GM19324 (cell line): ENCODE measurements around the gene NCBP3.
"Not testable (repeated sequence)": the region's sequence is repeated elsewhere in the genome, so short reads cannot be mapped to it uniquely, and the experiment has no call there.

Experiments used
- ATAC-seq: cut with Tn5 transposase; IDR thresholded peaks from one replicate; pipeline ENCODE4 v1.9.1; 2021; ENCODE audit warnings: mild to moderate bottlenecking, moderate library complexity; ENCODE audit not compliant: unreplicated experiment, low FRiP score

NCBP3 gene

DNA sequence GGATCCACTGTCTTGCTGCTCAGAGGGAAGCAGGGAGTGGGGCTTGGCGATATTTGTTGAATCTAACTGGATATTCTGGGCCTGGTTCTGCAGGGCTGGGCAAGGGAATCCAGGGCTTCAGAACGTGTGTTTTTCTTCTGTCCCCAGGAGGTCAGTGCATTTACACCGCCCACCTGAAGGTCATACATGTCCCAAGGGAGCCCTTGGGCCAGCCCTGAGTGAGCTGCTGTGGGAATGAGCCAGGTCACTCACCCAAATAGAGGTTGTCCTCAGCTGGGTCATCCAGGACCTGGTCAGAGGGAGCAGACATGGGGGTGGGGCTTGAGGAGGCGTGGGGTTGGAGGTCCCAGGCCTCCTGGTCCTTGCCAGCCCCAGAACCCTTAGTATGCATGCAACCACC is 36.2 kb upstream of the NCBP3 start:
- no peak for ATAC-seq

DNA sequence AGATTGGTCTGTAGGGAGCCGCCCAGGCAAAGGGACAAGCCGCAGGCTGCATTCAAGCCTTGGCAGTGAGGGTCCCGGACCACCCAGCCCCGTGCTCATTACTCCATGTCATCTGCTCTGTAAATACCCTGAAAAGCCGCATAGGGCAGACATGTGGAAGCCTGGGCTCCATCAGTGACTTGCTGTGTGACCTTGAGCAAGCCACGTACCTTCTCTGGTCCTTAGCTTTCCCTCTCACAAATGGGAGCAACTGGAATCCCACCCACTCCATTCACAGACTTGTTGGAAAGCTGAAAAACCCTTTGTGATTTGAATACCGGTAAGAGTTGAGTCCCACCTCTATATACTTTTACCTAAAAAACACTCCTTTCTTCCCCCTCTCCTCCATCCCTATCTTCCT is 34.9 kb upstream of the NCBP3 start:
- ATAC-seq: no peak

DNA sequence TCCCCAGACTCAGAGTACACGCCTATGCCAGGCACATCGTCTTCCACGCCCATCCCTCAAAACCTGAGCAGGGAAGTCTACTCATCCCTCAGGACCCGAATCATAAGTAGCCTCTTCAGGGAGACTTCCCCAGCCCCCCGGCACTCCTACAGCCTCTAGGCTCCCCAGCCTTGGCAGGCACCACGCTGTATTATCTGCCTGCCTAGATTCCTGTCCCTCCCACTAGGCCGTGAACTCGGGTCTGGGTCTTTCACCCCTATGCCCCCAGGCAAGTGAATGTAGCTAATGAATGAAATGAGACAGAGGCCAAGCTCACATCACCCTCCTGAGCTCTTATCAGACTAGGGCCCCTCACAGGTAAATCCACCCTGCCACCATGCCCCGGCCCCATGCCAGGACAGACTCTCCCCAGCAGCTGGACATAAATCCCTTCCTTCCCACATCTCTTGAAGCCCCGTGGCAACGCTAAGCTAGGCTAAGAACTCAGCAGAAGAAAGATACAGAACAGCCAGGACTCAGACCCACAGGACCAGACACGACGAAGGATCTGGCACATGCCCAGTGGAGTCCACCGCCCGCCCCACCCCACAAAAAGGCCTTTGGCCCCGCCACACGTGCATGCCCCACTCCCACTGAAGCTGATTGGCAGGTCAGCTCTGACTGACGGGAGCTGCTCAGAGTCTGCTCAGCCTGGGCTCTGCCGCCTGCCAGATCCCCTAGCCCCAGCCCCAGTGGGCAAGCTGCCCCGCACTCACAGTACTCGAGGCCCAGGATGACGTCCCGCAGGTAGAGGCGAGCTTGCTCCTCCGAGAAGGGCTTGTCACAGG is 33.8 kb upstream of the NCBP3 start:
- no peak for ATAC-seq

DNA sequence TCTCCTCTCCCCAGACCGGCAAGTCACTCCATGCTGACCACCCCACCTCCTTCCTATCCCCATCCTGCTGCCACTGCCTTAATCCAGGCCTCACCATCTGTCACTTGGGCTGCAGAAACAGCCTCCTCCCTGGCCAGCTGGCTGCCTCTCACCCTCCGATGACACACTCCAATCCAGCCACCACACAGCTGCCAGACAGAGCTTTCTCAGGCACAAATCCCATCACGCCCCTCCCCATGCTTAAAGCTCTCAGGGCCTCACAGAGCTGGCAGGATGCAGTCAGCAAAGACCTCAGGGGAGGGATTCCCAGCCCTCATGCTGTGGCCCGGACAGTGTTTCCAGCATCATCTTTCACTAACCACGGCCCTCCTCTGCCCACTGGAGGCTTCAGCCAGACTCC is 33.1 kb upstream of the NCBP3 start:
- no peak for ATAC-seq

DNA sequence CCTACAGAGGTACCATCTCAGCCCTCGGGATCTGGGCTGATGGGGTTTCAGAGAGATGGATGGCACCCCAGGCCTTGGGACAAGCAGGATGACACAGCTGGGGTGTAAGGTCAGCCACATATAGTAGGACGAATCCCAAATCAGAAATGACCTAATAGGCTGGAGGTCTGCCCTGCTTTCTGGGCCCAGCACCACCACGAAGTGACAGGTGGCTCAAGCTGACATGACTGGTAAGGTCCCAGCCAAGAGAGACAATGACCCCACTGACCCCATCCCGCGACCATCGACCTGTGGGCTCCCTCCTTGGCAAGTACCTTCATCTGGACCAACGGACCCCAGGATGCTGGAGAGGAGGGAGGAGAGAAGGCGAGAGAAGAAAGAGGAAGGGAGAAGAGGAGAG is 31.2 kb upstream of the NCBP3 start:
- no peak for ATAC-seq

DNA sequence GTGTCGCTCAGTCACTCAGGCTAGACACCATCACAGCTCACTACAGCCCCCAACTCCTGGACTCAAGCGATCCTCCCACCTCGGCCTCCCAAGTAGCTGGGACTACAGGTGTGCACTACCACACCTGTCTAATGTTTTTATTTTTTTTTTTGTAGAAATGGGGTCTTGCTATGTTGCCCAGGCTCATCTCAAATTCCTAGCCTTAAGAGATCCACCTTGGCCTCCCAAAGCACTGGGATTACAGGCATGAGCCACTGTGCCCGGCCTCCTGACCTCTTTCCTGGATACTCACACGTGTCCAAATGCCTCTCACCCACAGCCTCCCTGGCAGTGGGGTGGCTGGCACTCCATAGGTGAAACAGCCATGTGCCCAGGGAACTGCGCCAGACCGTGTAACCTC is 29.3 kb upstream of the NCBP3 start:
- no peak for ATAC-seq

DNA sequence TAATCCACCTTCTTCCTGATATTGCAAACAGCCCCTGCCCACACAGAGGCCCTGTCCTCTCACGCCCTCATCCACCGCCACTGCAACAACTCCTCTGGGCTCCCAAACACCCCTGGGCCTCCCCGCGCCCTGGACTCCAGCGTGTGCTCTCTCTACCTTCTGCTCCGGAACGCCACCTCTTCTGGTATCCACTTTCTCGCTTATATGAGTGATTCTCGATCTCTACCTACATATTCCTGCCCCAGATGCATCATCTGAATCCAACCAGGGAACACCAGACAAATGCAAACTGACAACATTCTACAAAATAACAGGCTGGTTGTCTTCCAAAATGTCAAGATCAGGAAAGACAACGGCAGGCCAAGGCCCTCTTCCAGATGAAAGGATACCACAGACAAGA is 27.8 kb upstream of the NCBP3 start:
- ATAC-seq: no peak

DNA sequence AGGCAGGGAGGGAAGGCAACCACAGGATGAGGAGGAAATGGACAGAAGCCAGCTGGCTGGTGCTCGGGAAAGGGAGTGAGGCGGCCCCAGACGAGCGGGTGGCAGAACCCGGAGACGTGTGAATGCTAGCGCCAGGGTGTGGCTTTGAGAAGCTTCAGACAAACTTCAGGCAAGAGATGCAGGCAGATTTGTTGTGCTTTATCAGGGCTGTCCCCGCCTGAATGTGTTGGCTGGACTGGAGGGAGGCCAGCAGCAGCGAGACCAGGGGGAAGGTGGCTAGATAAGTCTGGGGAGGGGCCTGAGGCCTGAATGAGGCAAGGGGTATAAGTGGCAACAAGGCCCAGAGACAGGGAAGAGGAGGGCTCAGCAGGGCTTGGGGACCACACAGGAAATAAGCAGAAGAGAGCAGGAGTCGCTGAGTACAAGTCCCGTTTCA is 24.8 kb upstream of the NCBP3 start:
- ATAC-seq: no peak

DNA sequence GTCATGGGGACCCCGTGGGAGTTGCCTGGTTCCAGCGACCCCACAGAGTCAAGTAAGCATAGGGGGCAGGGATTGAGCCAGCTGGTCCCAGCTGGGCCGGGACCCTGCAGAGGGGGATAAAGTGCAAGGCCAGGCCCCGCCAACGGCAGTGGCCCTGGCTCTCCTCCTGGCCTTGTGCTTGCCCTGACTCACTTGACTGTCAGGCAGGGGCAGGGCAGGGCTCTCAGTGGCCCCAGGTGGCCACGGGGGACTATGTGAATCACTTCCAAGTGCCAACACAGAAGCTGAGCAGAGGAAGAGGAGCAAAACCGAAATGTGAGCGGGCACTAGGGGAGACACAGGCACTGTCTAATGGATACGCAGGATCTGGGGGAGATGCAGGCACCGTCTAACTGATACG is 21.6 kb upstream of the NCBP3 start:
- no peak for ATAC-seq

DNA sequence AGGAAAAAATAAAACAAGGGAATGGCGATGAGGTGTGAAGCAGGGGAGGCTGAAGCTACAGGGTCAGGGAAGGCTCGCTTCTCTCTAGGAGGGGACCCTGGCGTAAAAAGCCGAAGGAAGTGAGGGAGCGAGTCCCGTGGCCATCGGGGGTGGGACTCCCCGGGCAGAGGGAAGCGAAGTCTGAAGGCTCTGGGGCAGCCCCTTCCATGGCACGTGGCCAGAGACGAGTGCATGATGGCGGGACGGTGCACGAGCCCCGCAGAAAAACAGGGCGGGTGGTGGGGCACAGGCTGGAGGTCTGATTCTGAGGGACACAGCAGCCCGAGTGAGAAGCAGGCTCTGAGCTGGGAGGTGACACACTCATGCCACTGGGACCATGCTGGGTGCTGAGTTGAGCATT is 21.1 kb upstream of the NCBP3 start:
- ATAC-seq: no peak

DNA sequence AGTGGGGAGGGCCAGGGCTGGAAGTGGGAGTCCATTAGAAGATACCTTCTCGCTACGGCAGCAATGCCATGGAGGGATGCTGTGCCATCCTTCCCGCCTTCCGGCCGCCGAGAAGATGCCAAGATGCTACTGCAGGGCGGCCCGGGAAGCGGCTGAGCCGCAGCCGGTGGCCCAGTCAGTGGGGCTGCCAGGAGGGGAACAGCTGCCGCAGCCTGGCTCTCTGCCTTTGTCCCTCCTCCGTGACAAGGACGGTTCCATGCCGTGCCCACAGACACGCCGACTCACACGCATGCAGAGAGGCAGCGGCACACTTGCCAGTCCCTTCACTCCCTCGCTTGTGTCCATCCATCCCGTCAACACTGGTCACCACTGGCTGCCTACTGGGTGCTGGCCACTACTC is 20.2 kb upstream of the NCBP3 start:
- ATAC-seq: no peak

DNA sequence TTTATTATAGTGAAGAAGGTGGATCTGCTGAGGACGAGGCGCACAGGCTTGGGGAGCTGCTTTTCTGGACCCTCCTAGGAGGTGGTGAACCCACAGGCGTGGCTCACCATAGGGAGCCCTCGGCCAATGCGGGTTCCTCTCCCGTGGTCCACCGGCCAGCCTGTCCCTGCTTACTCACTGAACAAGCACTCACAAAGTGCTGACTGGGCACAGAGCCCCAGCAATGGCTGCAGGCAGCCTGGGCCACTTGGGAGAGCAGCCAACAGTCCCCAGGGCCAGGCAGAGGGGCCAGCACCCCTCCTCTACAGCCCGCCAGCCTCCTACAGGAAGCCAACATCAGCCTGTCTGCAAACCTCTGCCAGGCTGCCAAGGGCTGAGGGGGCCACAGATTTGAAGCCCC is 19.1 kb upstream of the NCBP3 start:
- ATAC-seq: no peak

DNA sequence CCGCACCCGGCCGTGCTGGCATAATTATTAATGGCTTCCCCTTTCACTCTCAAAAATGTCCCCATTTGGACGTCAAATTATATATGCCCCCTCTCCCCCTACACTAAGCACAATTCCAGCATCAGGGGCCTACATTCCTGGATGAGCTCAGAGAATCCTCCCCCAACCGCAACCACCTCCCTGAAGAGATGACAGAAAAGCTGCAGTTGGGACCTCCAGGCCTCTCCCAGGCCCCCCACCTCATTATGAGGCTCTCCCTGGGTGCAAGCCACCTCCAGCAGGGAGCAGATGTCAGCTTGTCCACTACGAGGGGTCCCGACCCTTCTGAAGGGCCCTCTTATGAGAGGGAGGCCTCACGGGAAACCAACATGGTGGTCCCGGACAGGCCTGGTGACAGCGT is 18.5 kb upstream of the NCBP3 start:
- ATAC-seq: no peak

DNA sequence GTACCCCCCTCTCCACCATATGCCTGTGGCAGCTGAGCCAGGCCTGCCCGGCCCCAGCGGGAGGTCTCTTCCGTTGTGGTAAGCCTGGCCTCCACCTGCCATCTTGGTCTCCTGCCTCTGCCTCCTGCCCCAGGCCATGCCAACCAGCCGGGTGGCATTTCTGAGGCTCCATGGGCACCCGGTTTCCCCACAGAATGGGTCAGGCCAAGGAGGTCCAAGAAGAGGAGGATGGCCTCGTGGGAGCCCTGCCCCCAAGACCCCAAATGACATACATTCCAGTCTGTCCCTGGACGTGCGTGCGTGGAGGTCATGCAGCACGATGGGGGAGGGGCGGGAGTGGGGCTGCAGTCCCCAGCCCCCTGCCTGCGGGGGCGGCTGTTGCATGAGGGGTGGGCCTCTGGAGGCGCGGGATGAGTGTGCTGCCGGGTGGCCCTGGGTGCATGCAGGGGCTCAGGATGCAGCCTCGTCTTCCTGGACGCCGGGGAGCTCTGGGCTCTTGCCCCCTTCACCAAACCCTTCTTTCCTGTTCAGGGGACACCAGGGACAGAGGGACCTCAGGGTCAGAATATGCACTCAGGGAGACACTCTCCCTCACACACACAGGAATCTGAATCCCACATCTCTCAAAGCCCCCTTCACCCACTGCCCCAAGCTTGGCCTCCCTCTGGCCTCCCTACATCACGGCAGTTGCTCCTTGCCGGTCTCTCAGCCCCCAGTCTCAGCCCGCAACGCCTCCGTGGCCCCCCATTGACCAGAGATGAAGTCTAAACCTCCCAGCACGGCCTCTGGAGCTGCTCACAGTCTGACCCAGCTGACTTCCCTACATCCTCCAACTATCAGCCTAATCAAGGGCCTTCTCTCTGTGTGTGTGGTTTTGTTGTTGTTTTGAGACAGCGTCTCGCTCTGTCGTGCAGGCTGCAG is 16.0 kb upstream of the NCBP3 start:
- ATAC-seq: no peak

DNA sequence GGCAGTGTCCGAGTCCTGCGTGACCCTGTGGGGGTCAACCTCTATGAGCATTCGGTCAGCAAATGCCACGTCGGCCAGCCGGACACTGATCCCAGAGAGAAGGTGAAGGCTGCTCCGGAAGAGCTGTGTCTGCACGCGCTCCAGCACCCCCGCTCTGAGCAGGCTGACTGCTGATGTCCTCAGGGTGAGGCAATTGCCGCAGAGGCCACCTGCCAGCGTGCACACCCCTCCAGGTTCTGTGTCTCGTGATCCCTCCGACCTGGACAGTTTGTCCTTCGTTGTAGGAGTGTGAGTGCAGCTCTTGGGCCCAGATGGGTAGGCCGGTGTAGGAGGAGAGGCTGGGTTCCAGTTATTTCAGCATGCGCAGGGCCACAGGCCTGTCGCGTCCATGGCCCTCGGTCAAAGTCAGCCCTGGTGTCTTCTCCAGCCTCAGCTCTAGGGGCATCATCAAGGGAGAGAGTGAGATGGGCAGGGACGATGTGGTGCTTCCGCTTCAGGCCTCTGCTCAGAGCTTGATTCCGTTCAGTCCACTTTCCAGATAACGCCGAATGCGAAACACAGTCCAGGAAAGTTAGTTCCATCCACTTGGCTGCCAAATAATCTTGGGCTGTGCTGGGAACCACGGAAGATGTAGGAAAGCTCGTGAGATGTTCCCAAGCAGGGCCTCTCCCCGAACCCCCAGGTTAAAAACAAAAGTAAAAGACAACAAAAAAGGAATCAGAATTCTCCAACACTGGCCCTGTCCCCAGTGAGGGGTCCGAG is 15.1 kb upstream of the NCBP3 start:
- no peak for ATAC-seq

DNA sequence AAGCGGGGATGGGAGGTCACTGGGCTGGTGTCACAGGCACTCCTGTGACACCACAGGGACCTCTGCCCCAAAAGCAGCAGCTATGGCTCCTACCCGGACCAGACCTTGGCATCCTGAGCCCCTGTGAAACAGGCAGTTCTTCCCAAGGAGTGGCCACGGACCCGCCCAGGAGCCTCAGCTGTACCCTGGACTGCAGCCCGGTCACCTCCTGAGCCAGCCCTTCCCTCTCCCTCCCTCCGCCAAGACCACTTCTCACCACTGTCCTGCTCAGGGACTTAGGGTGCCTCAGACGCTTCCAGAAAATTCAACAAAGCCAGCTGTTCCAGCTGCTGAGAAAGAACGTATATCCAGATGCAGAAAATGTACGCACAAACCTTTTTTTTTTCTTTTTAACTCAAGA is 13.9 kb upstream of the NCBP3 start:
- ATAC-seq: no peak

DNA sequence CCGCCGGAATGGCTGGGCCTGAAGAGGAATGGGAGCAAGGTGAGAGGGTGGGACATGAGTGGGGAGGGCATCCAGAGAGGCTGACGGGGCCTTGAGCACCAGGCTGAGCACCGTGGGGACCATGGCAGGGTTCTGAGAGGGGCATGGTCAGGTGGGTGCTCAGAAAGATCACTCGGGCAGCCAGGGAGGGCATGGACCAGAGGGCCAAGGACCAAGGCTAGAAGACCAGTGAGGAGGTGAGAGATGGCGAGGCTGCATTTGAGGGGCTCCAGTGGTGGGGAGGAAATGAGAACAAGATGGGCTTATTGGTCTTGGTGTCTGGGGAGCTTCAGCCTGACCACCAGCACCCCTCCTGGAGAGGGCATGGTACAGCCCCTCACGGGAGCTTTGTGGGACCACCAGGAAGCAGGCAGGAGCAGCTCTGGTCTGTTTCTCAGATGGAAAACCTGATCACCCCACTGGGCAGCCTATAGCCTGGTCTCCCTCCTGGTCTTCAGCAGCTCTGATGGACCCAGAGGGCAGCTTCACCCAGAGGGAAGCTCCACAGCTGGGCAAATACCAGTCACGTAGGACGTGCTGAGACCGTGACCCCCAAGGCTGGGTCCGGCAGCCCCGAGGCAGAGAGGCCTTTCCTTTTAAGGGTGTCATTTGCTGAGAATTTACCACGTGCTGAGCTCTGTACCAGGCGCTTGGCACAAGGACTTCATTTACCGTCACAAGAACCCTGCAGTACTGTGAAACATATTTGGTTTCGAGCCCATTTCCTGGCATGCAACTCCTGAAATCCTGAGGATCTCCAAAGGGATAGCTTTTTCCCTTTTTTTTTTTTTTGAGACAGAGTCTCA is 11.4 kb upstream of the NCBP3 start:
- no peak for ATAC-seq

DNA sequence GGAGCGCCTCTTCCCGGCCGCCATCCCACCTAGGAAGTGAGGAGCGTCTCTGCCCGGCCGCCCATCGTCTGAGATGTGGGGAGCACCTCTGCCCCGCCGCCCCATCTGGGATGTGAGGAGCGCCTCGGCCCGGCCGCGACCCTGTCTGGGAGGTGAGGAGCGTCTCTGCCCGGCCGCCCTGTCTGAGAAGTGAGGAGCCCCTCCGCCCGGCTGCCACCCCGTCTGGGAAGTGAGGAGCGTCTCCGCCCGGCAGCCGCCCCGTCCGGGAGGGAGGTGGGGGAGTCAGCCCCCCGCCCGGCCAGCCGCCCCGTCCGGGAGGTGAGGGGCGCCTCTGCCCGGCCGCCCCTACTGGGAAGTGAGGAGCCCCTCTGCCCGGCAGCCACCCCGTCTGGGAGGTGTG is 8.2 kb upstream of the NCBP3 start:
- ATAC-seq: not testable (repeated sequence)

DNA sequence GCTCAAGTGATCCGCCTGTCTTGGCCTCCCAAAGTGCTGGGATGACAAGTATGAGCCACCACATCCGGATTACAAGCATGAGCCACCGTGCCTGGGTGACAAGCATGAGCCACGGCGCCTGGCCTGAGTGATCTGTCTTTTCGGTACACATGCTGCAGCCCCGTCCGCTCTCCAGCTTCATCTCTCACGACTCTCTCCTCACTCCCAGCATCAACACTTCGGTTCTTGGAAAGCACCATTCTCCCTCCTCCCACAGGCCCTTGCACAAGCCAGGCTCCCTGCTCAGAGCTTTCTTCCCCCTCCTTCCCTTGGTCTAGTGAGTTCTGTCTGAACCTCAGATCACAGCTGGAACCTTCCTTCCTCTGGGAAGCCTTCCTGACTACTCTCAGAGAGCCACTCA is 6.5 kb upstream of the NCBP3 start:
- no peak for ATAC-seq

DNA sequence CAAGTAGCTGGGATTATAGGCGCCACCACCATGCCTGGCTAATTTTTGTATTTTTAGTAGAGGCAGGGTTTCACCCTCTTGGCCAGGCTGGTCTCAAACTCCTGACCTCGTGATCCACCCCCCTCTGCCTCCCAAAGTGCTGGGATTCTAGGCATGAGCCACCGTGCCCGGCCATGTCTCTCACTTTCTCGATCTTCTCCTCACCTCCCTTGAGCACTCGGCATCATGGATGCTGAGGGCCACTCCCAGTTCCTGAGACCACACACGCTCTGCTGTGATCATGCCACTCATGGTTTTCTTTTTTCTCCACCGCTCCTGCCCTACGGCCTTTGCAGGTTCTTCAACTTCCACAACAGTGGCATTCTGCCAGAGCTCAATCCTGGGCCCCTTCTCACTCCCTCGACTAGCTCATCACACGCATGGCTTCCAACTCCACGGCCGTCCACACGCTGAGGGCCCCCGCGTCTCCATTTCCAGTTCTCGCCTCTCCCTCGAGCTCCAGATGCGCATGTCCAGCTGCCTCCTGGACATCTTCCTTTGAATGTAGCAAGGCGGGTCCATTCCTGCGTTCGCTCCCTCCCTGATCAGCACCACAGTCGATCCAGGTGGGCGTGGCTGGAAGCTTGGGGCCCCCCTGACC is 5.5 kb upstream of the NCBP3 start:
- no peak for ATAC-seq
